Stimulated activated naive CD8-positive, alpha-beta T cell treated with anti-CD3 and anti-CD28 coated beads, Interleukin-15, amount 100 ng/mL, for 72 hours (primary cell): ENCODE results near the gene MRNIP.
A peak's percentile ranks its signal among the peaks of the same experiment; 100 is the strongest.

Experiments
- ATAC-seq: fragments of 150-1000 bp; cut with Tn5 transposase; 2 replicates; pipeline ENCODE4 v1.10.0; 2021; ENCODE audit warnings: mild to moderate bottlenecking, moderate library complexity
- DNase-seq, 2 donors: peaks; one replicate each; pipeline ENCODE4 v3.0.0; 2021 to 2022
- H3K27ac Mint-ChIP-seq, 2 donors: one replicate each; pipeline ENCODE4 v1.8.0; 2022; ENCODE audit warnings: mild to moderate bottlenecking in 2 of 2, mixed read lengths in 2 of 2, moderate library complexity in 2 of 2
- H3K27me3 Mint-ChIP-seq: one replicate; pipeline ENCODE4 v1.8.0; 2022; ENCODE audit warnings: mixed read lengths
- H3K4me1 Mint-ChIP-seq: one replicate; pipeline ENCODE4 v1.8.0; 2022; ENCODE audit warnings: mild to moderate bottlenecking, mixed read lengths
- H3K4me3 Mint-ChIP-seq, 2 donors: one replicate each; pipeline ENCODE4 v1.8.0; 2022; ENCODE audit warnings: mild to moderate bottlenecking in 2 of 2, mixed read lengths in 2 of 2, moderate library complexity in 1 of 2
- H3K9me3 Mint-ChIP-seq, 2 donors: one replicate each; pipeline ENCODE4 v1.8.0; 2022; ENCODE audit warnings: mixed read lengths in 2 of 2

Gene MRNIP

DNA sequence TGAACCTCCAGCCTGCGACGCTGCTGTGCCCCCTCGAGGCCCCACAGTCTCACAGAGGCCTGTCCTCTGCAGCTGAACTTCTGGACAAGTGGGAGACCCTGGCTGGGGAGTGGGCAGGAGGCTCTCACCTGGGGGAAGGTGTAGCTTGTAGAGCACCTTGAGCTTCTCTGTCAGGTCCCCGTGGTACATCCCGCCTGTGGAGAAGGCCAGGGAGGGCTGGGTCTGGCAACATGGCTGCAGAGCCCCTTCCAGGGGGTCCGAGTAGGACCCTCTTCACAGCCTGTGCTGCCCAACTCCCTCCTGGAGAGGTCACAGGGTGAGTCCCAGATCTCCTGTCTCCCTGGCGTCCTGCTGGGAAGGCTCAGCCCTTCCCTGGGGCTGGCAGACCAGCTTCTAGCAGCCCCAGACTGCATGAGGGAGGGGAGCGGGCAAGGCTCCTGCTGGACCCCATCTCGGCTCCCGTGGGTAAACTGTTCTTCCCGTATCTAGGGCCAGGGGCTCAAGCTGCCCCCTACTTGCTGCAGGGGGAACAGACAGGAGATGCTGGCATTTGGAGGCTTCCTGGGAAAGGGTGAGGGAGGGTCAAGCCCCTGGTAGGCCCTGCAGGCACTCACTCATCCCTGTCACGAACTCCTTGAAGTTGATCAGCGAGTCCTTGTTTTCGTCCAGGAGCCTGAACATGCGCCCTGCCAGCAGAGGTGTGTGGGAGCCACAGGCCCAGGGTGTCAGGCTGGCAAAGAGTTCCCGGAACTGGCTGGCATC lies 11.2 kb upstream of the MRNIP start:
- Mint-ChIP-seq H3K4me1 (peaks cover 15% of the 10 kb centered on the region), H3K4me3 (no peak overlapping the region), H3K27me3 (no peaks in the 10 kb centered on the region), H3K27ac (no peak overlapping the region), H3K9me3 (no peaks in the 10 kb centered on the region)
- no peak for ATAC-seq
- no peak for DNase-seq

GRCh38 chr5:179869101-179869500 lies 10.5 kb upstream of the MRNIP start:
- peaks cover 15% of the 10 kb centered on the region for H3K4me1 Mint-ChIP-seq
- H3K27me3 Mint-ChIP-seq: no peaks in the 10 kb centered on the region
- ATAC-seq (no peak), DNase-seq (no peak)
- H3K9me3 Mint-ChIP-seq: no peaks in the 10 kb centered on the region
- H3K4me3 Mint-ChIP-seq: no peak overlapping the region
- no peak overlapping the region for H3K27ac Mint-ChIP-seq

GRCh38 chr5:179868541-179868940 lies 9.9 kb upstream of the MRNIP start:
- H3K27me3 Mint-ChIP-seq: no peaks in the 10 kb centered on the region

GRCh38 chr5:179867476-179867875 lies 8.9 kb upstream of the MRNIP start:
- no peak for DNase-seq
- no peaks in the 10 kb centered on the region for H3K27me3 Mint-ChIP-seq
- H3K4me3 Mint-ChIP-seq: no peak overlapping the region
- peak overlapping the region; percentile 82 for H3K27ac Mint-ChIP-seq
- H3K9me3 Mint-ChIP-seq: no peaks in the 10 kb centered on the region
- peaks cover 15% of the 10 kb centered on the region for H3K4me1 Mint-ChIP-seq
- ATAC-seq: no peak

More at GRCh38 chr5:179868541-179868940, 9.9 kb upstream of the MRNIP start:
- peak overlapping the region; percentile 46 to 61 for H3K27ac Mint-ChIP-seq
- no peaks in the 10 kb centered on the region for H3K9me3 Mint-ChIP-seq
- peaks cover 15% of the 10 kb centered on the region for H3K4me1 Mint-ChIP-seq
- H3K4me3 Mint-ChIP-seq: no peak overlapping the region
- no peak for DNase-seq
- no peak for ATAC-seq

DNA sequence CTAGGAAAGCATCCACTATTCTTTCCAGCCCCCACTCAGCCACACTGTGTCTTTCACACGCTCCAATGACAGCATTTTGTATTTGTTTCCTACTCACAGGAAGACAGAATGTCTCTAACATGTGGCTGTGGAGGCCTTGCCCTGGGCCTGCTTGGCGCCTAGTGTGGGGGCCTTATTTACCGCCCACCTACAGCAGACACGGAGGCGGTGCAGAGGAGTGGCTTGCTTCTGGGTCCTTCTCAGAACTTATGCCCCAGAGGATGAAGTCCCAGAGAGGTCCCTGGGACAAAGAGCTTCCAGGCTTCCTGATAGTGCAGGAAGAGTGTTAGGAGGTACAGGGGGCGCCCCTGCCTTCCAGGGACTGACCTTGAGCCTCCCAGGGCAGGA lies 8.5 kb upstream of the MRNIP start:
- DNase-seq (no peak), ATAC-seq (no peak)
- peak overlapping the region; percentile 82 for H3K27ac Mint-ChIP-seq
- H3K4me1 Mint-ChIP-seq: peaks cover 15% of the 10 kb centered on the region
- H3K27me3 Mint-ChIP-seq: no peaks in the 10 kb centered on the region
- no peaks in the 10 kb centered on the region for H3K9me3 Mint-ChIP-seq
- H3K4me3 Mint-ChIP-seq: no peak overlapping the region

DNA sequence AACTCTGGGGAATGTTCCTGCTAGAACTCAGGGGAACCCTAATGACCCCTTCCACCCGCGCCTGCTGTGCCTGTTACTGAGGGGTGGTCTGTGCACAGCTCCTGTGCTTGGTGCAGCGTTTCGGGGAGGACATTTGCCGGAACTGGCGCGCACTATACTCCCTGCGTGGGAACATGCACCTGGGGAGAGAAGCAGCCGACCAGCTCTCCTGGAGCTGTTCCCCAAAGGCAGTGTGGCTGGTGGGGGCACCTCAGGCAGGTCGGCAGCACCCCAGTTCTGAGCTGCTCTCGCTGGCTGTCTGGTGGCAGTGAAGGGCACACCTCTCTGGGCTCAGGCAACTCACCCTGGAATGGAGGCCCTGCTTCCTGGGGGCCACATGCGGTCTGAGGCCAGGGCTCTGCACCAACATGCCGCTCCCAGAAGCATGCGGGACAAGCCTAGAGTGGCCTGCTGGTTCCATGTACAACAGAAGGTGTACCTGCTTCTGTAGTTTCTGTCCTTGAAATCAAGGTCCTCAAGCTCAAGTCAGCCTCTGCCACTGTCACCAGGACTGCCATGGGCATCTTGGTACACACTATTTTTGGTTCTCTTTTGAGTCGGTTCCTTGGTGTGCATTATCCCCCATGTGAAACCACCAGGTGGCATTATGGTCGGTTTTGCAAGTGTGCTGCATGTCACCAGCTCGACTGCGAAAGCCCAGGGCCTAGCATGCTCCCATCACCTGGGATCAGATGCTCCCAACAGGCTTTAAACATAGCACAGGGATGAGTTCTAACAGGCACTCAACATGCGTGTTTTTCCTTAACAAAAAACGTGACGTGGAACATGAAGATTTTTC lies 7.8 kb upstream of the MRNIP start:
- Mint-ChIP-seq H3K4me1 (peaks cover 15% of the 10 kb centered on the region), H3K4me3 (no peak overlapping the region), H3K27me3 (no peaks in the 10 kb centered on the region), H3K9me3 (no peaks in the 10 kb centered on the region), H3K27ac (no peak overlapping the region)
- DNase-seq (peak; percentile 12 to 35), ATAC-seq (peak; percentile 71)

DNA sequence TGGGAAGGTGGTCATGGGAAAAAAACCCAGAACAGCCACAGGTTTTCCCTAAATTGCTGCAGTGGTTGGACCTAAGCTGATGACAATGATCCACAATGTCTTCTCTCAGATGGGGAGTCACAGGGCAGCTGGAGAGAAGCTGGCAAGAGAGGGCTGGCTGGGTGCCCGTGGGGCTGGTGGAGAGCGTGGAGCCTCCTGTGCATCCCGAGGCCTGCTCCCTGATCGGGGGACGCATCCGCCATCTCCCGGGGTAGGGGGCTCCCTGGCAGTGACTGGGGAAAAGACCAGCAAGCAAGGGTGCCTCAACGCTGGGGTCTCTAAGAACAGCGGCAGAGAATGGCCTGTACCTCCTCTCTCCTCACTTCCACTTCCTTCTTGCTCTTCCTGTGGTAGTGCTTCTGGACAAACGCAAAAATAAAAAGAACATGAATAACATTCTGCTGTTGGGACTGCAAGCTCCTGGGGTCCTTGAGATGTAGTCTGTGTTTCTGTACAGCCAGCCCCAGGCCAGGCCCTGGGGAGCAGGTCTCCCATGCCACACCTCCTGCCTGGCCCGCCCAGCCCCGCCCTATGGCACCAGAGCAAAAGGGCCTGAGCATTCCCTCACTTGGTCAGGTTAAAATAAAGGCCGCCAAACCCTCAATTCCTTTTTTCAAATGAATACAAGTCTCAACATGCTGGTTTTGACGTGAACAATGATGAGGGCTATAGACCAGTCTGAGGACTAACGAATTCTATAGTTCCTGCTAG lies 7.0 kb upstream of the MRNIP start:
- H3K27me3 Mint-ChIP-seq: no peaks in the 10 kb centered on the region
- H3K9me3 Mint-ChIP-seq: no peaks in the 10 kb centered on the region
- H3K4me3 Mint-ChIP-seq: no peak overlapping the region
- H3K27ac Mint-ChIP-seq: peak overlapping the region in 1 of 2 donors; percentile 45
- no peak for ATAC-seq
- DNase-seq: no peak
- H3K4me1 Mint-ChIP-seq: peaks cover 15% of the 10 kb centered on the region

DNA sequence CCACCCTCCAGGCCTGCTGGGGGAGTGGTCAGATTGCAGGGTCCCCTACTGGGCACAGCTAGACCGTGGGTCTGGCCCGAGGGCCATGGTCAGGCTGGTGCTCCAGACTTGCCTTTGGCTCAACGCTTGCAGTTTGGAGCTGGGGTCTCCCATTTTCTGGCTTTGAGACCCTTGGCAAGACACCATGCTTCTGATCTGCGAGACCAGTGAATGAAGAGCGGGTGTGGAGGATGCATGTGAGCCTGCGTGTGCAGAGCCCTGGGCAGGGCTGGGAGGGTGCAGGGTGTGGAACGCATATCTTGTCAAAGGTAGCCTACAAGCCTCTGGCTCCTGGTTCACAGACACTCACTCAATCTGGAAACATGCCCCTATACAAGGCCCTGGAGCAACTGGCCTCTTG lies 6.1 kb upstream of the MRNIP start:
- Mint-ChIP-seq H3K4me1 (peaks cover 25% of the 10 kb centered on the region), H3K9me3 (no peaks in the 10 kb centered on the region), H3K27me3 (no peaks in the 10 kb centered on the region), H3K27ac (peak overlapping the region in 1 of 2 donors; percentile 78), H3K4me3 (no peak overlapping the region)
- no peak for ATAC-seq
- no peak for DNase-seq

GRCh38 chr5:179863449-179864085 lies 5.0 kb upstream of the MRNIP start:
- H3K4me3 Mint-ChIP-seq: no peak overlapping the region
- H3K27me3 Mint-ChIP-seq: no peaks in the 10 kb centered on the region
- H3K9me3 Mint-ChIP-seq: no peaks in the 10 kb centered on the region
- DNase-seq (no peak), ATAC-seq (no peak)
- H3K27ac Mint-ChIP-seq: no peak overlapping the region
- H3K4me1 Mint-ChIP-seq: peaks cover 28% of the 10 kb centered on the region

- ATAC-seq: no peak
These were observed 4.3 kb upstream of the MRNIP start for GRCh38 chr5:179862891-179863290.

GRCh38 chr5:179862296-179862695 lies 3.7 kb upstream of the MRNIP start:
- no peak overlapping the region for H3K27ac Mint-ChIP-seq
- DNase-seq: no peak
- H3K9me3 Mint-ChIP-seq: no peaks in the 10 kb centered on the region
- peaks cover 28% of the 10 kb centered on the region for H3K4me1 Mint-ChIP-seq
- no peak overlapping the region for H3K4me3 Mint-ChIP-seq
- no peaks in the 10 kb centered on the region for H3K27me3 Mint-ChIP-seq
- ATAC-seq: no peak

More at GRCh38 chr5:179862891-179863290, 4.3 kb upstream of the MRNIP start:
- peak overlapping the region in 1 of 2 donors; percentile 20 for H3K27ac Mint-ChIP-seq
- no peak for DNase-seq
- no peaks in the 10 kb centered on the region for H3K27me3 Mint-ChIP-seq
- peaks cover 26% of the 10 kb centered on the region for H3K4me1 Mint-ChIP-seq
- H3K9me3 Mint-ChIP-seq: no peaks in the 10 kb centered on the region
- H3K4me3 Mint-ChIP-seq: no peak overlapping the region

GRCh38 chr5:179860301-179860700 lies 1.7 kb upstream of the MRNIP start:
- H3K4me1 Mint-ChIP-seq: peaks cover 24% of the 10 kb centered on the region
- no peak for ATAC-seq

DNA sequence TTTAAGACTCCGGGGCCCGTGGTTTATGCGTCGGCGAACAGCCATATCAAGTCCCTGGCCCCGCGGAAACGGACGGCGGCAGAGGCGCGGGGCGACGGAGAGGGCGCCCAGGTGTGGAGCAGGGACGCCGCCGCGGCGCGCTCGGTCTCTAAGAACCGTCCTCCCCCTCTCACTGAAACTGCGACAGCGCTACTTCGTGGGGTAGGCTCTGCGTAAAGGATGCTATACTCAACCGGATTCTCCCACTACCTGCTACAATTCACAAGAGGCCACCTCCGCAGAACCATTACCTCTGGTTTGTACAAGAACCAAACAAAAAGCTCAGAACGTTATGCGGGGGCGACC lies 404 bp downstream of the MRNIP start:
- no peak for DNase-seq
- peaks cover 24% of the 10 kb centered on the region for H3K4me1 Mint-ChIP-seq
- H3K9me3 Mint-ChIP-seq: no peaks in the 10 kb centered on the region
- peak overlapping the region; percentile 95 for H3K27ac Mint-ChIP-seq
- peak overlapping the region; percentile 95 to 98 for H3K4me3 Mint-ChIP-seq
- no peaks in the 10 kb centered on the region for H3K27me3 Mint-ChIP-seq
- ATAC-seq: peak; percentile 81

More at GRCh38 chr5:179860301-179860700, 1.7 kb upstream of the MRNIP start:
- Mint-ChIP-seq H3K4me3 (peak overlapping the region; percentile 41 to 55), H3K27me3 (no peaks in the 10 kb centered on the region), H3K9me3 (no peaks in the 10 kb centered on the region), H3K27ac (no peak overlapping the region)
- no peak for DNase-seq

DNA sequence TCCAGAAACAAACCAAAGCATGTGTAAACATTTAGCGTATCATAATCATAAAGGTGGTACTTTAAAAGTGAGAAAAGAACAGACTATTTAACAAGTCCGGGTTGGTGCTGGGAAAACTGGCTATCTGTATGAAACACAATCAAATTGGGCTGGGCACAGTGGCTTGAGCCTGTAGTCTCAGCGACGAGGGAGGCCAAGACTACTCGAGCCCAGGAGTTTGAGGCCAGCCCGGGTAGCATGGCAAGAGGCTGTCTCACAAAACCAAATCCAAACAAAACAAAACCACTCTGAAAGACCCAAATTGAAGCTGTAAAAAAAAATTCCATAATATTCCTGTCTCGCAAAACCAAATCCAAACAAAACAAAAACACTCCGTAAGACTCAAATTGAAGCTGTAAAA lies 4.3 kb downstream of the MRNIP start:
- DNase-seq (no peak), ATAC-seq (no peak)
- H3K9me3 Mint-ChIP-seq: no peaks in the 10 kb centered on the region
- no peak overlapping the region for H3K27ac Mint-ChIP-seq
- no peaks in the 10 kb centered on the region for H3K27me3 Mint-ChIP-seq
- H3K4me1 Mint-ChIP-seq: peaks cover 11% of the 10 kb centered on the region
- H3K4me3 Mint-ChIP-seq: no peak overlapping the region

GRCh38 chr5:179852993-179853547 lies 5.5 kb downstream of the MRNIP start:
- Mint-ChIP-seq H3K27me3 (no peaks in the 10 kb centered on the region), H3K4me1 (peaks cover 11% of the 10 kb centered on the region), H3K27ac (peak overlapping the region in 1 of 2 donors; percentile 12), H3K9me3 (no peaks in the 10 kb centered on the region), H3K4me3 (no peak overlapping the region)
- DNase-seq (no peak), ATAC-seq (no peak)
